Right atrium auricular region (tissue), 2 donors: Measurements from ENCODE around the gene ARHGEF9. TPM values are rescaled to one million over a fixed set of nuclear protein-coding genes. Genes with fewer than 3 reads are reported as not detected.

Source experiments
- DNase-seq: peaks from one replicate; pipeline ENCODE4 v3.0.0-alpha.2; 2019; ENCODE audit warnings: low spot score
- H3K27ac ChIP-seq, 2 donors: fragments of 200-600 bp; sonication (generic); 1 replicate in 1 of 2; 2 replicates in 1 of 2; pipeline ENCODE4 v1.5.1; 2016 to 2019
- H3K27me3 ChIP-seq, 2 donors: fragments of 200-600 bp; sonication (generic); one replicate each; pipeline versions ENCODE4 v1.5.1 to v1.6.0; 2017 to 2019
- H3K36me3 ChIP-seq: fragments of 200-600 bp; sonication (generic); one replicate; pipeline ENCODE4 v1.5.1; 2016
- H3K4me1 ChIP-seq, 2 donors: fragments of 200-600 bp; sonication (generic); one replicate each; pipeline versions ENCODE4 v1.5.1 to v1.6.0; 2017 to 2019
- H3K4me3 ChIP-seq, 2 donors: fragments of 200-600 bp; sonication (generic); 1 replicate in 1 of 2; 2 replicates in 1 of 2; pipeline ENCODE4 v1.5.1; 2017 to 2019; ENCODE audit warnings: mild to moderate bottlenecking in 1 of 2, moderate library complexity in 1 of 2
- H3K9me3 ChIP-seq, 2 donors: fragments of 200-600 bp; sonication (generic); one replicate each; pipeline ENCODE4 v1.5.1; 2019
- microRNA counts, 2 donors: library from miRNA; unstranded; fragments of <30 nt; microRNA quantifications; one replicate each; lab custom pipeline; 2016 to 2017
- microRNA-seq, 2 donors: library from miRNA; unstranded; fragments of <30 nt; microRNA quantifications; one replicate each; pipeline ENCODE4, GENCODE V29; 2016 to 2017; ENCODE audit warnings: borderline number of aligned reads in 2 of 2, borderline replicate concordance in 1 of 2
- total RNA-seq, 2 donors: library from RNA; depleted of rRNA; stranded (reverse); fragments of >200 nt; gene quantifications; one replicate each; pipeline ENCODE4 v1.1.0, GENCODE V29; 2016
- TF ChIP-seq, protein P1 (sequence below), 2 donors: fragments of 200-600 bp; sonication (generic); IDR thresholded peaks; one replicate each; pipeline ENCODE4 v1.5.1; 2019; ENCODE audit warnings: antibody characterized with exemption in 2 of 2

Gene ARHGEF9
- total RNA-seq, 2 donors from 2014 or later, result 57.7 to 125 TPM

DNA sequence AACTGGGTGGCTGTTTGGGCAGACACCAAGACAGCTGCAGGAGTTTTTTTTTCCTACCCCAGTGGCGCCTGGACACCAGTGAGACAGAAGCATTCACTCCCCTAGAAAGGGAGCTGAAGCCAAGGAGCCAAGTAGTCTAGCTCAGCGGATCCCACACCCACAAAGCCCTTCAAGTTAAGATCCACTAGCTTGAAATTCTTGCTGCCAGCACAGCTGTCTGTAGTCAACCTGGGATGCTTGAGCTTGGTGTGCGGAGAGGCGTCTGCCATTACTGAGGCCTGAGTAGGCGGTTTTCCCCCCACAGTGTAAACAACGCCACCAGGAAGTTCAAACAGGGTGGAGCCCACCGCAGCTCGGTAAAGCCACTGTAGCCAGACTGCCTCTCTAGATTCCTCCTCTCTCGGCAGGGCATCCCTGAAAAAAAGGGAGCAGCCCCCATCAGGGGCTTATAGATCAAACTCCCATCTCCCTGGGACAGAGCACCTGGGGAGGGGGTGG is 171.4 kb downstream of the ARHGEF9 start:
- DNase-seq, result no peak
- TF ChIP-seq, protein P1, sequence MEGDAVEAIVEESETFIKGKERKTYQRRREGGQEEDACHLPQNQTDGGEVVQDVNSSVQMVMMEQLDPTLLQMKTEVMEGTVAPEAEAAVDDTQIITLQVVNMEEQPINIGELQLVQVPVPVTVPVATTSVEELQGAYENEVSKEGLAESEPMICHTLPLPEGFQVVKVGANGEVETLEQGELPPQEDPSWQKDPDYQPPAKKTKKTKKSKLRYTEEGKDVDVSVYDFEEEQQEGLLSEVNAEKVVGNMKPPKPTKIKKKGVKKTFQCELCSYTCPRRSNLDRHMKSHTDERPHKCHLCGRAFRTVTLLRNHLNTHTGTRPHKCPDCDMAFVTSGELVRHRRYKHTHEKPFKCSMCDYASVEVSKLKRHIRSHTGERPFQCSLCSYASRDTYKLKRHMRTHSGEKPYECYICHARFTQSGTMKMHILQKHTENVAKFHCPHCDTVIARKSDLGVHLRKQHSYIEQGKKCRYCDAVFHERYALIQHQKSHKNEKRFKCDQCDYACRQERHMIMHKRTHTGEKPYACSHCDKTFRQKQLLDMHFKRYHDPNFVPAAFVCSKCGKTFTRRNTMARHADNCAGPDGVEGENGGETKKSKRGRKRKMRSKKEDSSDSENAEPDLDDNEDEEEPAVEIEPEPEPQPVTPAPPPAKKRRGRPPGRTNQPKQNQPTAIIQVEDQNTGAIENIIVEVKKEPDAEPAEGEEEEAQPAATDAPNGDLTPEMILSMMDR (IDR thresholded peaks at IDR 0.05), result no peak
- Histone ChIP-seq H3K4me3 (no peak overlapping the region), H3K9me3 (no peaks in the 10 kb centered on the region), H3K27ac (no peak overlapping the region), H3K4me1 (no peaks in the 10 kb centered on the region), H3K36me3 (no peaks in the 10 kb centered on the region), H3K27me3 (no peaks in the 10 kb centered on the region)

DNA sequence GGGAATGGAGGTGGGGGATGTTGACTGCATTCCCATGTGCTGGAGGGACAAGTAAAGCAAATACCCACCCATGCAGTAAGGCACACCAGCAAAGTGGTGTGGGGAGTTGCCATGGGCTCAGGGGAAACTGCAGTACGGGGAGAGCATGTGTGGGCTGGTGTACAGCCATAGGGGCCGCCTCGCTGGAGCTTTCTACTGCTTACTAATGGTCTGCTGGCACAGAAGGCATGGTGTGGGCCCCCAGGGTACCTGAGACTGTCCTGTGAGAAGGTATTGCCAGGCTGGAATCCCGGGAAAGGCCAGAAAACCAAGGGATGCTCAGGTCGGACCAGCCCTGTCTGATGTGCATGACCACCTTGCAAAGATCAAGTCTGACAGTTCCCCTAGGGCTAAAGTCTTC is 199.1 kb downstream of the ARHGEF9 start:
- DNase-seq, result no peak
- no peaks in the 10 kb centered on the region for H3K4me1 ChIP-seq
- no peaks in the 10 kb centered on the region for H3K27me3 ChIP-seq
- H3K27ac ChIP-seq, result no peak overlapping the region
- H3K9me3 ChIP-seq, result no peaks in the 10 kb centered on the region
- TF ChIP-seq, protein P1 (IDR thresholded peaks at IDR 0.05), result no peak
- no peaks in the 10 kb centered on the region for H3K36me3 ChIP-seq
- H3K4me3 ChIP-seq, result no peak overlapping the region

MicroRNAs within 50 kb of the gene (microRNA counts, 767-probe panel; counts per million panel counts)
- 0 to 31.0 counts per million in 2 donors for microRNA hsa-miR-1468 (lab: Ali Mortazavi, UCI)

Small RNA genes within 50 kb of the gene (microRNA-seq; reads per million reads assigned to microRNA genes)
- gene MIR1468, result 4.2 to 6.4 reads per million in 2 donors
